HG03139 (cell line): ENCODE results near the gene FEZ2.
A peak's percentile ranks its signal among the peaks of the same experiment; 100 is the strongest.

Experiments used
- ATAC-seq: cut with Tn5 transposase; IDR thresholded peaks from one replicate; pipeline ENCODE4 v1.9.1; 2021; ENCODE audit not compliant: unreplicated experiment

FEZ2 gene

DNA sequence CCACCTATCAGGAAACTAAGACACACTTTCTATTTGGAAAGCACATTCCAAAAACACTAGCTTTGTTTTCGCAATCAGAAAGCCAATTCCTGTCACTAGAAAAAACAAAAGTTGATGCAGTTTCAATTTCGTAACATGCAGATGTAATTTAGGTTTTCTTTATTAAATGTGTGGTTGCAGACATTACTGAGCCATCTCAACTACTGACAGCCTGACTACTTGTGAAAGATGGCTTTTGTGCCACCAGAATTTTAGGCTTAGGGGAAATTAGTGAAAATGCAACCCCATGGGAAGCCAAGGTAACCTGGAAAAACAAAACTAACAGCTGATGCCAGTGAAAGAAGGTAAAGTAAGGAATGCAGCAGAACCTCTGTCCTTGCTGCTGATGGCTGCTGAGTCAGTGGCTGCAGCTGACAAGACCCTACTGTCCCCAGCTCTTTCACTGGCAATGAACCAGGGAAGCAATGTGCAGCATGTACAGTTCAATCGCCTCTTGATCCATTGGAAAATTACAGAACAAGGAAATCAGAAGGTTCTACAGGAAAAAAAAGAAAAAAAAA, 34.9 kb downstream of the FEZ2 start:
- no peak for ATAC-seq

DNA sequence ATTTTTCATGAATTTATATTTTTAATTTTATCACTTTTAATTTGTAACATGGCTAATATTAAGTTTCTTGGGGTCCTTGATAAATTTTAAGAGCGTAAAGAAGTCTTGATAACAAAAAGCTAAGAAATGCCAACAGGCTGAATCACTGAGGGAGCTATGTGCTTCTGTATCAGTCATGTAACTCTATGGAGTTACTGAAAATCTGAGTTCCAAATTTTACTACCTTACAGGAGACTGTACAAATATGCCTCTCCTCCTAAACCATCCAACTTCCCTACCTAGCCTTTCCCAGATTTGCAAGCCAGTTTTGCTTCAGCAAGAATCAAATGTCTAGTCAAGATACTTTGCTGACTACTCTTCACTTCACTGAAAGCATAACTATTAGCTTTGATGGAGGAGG, 35.7 kb downstream of the FEZ2 start:
- no peak for ATAC-seq

DNA sequence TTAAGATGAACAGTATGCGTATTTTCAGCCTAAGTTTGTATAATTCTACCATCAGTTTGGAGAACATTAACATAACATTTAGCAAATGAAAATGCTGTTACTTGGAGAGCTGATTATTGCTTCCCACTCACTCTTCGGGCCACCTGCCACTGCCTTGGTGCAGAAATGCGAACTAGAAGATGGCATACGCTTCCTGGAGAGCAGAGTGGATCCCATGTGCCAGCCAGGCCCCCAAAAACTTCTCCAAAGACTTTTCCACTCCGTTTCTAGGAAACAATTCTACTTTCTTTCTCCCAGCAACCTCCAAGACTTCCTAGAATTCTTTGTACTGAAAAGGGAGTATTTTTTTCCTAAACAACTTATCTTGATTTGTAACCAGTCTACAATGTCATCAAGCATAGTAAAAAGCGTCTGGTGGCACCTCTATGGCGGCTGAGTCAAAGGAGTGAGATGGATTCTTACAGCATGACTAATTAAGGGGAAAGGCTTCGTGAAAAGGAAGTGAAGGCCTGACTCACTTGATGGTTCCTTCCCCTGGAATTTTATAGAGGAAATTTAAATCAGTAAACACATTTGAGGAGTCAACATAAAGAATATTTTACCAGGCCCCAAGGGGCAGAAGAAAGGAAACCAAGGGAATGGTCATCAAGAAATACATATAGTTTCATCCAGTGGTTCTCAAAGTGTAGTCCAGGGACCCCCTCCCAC, 36.6 kb downstream of the FEZ2 start:
- ATAC-seq = no peak

DNA sequence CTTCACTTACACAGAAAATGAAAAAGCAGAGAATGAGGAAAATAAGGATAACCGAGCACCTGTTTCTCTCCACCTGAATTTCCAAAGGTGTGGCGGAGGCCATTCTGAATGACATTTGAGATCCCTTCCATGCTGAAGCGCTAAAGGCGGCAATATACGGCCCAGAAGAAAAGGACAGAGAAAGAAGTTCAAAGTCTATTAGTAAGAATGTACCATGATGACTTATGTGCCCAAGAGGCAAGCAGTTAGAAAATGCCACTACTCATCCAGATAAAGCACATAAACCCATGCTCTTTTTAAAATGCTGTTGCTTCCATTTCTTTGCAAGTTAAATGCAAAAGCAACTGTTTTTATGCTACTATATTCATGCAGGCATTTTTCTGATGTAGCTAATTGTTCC, 37.2 kb downstream of the FEZ2 start:
- no peak for ATAC-seq

DNA sequence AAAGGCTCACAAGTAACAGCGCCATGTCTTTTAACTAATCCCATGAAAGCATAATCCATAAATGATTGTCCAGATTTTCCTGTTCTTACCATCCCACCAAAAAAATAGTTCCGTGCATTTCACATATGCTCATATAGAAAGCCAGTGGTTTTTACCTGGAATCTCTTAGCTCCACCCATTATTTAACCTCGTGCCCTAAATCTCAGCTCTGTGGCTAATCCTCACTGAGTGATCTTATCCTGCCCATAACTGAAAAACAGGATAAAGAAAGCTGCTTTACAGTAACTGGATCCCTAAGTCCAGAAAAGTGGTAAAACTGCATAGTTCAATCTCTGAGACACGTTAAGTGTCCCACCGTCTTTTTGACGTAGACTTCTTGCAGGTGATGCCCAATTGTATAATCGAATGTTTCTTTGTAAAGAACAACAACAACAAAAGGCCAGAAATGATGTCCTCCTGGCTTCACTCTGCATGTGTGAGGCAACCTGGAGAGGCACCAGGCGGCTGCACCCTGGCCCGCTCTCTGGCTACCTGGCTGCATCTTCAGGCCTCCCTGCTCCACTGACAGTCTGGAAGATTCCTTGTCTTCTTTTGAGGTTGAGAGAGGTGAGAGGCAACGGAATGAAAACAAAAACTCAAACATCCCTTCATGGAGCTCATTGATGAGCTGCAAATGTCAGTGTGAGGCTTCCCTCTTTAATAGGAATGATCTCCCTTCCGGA, 38.6 kb downstream of the FEZ2 start:
- no peak for ATAC-seq

DNA sequence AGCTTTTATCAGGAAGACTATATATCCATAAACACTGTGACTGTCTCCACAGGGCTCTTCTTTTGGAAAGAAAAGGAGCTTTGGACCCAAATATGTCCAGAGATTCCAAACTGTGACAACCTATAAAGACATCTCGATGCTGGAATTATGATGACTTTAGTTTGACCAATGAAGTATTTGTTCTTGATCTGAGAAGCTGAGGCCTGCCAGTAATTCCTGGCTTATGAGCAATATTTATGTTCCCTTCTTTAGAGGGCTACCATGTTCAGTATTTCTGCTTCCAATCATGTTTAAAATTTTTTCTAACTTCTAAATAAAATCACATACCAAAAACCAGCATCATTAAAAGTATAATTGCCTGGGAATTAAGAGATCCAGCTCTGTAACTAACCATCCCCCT, 41.1 kb downstream of the FEZ2 start:
- ATAC-seq = no peak

DNA sequence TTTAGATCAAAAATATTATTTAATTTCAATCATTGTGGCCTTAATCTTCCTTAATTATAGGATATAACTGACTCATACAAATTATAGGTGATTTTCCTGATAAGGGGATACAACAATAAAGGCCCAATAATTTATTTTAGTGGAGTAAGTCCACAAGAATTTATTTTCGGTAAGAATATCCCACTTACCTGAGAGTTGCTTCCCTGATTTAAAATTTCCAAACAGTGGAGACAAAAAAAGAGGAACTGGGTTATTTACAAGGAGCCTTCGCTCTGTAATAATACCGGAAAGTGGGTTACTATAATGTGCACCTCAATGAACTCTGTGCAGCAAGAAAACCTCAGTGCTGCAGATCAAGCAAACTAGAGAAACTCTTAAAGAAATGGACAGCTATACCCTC, 42.2 kb downstream of the FEZ2 start:
- no peak for ATAC-seq

DNA sequence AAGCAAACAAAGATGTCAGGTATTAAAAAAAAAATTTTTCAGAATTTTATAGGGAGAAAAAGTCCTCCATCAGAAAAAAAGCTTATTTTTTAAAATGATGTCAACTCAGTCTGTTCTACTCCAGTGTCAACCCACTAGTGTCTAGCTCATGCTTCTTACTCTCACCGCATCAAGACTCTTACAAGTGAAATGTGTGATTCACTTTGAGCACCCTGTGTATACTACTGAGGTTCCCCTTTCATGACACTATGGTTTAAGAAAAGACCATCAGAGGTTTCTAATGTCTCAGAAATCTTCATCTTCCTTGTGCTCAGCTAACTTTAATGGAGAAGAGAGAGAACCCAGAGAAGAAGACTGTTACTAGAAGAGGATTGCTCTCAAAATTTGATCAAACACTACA, 43.4 kb downstream of the FEZ2 start:
- ATAC-seq = no peak

DNA sequence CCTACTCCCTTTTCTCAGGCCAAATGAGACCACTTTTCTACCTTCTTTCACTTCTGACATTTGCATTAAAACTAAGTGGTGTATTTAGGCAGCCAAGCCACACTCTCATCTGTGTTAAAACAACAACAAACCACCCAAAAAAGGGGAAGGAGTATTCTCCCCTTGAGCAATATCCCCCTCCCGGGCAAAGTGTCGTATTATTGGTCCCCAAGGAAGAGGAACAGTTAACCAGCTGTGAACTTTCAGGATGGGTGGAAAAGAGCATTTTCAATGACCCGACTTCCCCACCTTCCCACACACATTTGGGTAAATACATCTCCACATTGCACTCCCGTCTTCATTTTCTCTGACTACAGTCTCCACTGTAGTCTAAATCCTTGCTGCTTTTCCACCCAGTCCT, 44.3 kb downstream of the FEZ2 start:
- ATAC-seq = no peak

DNA sequence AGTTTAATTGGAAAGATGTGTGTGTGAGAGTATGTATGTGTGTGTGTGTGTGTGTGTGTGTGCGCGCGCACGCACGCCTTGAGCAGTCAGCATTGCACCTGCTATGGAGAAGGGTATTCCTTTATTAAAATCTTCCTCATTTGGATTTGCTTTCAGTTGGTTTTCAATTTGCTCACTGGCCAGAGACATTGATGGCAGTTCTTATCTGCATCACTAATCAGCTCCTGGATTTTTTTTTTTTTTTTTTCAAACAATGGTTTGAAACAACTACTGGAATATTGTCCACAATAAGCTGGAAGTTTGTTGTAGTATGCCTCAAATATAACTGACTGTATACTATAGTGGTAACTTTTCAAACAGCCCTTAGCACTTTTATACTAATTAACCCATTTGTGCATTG, 48.0 kb downstream of the FEZ2 start:
- no peak for ATAC-seq

DNA sequence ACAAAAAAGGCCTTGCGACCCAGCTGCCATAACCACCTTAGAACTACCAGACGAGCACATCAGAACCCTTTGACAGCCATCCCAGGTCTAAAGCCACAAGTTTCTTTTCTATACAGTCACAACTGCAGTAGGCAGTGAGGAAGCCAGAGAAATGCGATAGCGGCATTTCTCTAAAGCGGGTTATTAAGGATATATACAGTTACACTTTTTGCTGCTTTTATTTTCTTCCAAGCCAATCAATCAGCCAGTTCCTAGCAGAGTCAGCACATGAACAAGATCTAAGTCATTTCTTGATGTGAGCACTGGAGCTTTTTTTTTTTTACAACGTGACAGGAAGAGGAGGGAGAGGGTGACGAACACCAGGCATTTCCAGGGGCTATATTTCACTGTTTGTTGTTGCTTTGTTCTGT, 48.8 kb downstream of the FEZ2 start:
- no peak for ATAC-seq

DNA sequence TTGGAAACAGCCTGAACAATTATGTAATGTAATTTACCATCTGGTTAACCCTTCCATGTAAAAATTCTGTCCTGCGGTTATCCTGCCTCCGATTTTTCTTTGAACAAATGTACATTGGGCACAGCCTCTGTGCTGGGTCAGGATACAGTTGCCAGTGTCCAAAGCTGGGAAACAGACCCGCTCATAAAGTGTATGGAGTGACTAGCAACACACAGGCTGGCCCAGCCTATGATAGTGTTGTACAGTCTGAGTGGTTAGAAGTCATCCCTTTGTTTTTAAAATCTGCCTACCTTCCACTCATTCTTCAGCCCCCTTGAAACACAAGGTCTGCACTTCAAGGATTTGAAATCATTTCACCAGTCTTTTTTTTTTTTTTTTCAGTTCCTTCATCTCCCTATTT, 50.1 kb downstream of the FEZ2 start:
- ATAC-seq = no peak

DNA sequence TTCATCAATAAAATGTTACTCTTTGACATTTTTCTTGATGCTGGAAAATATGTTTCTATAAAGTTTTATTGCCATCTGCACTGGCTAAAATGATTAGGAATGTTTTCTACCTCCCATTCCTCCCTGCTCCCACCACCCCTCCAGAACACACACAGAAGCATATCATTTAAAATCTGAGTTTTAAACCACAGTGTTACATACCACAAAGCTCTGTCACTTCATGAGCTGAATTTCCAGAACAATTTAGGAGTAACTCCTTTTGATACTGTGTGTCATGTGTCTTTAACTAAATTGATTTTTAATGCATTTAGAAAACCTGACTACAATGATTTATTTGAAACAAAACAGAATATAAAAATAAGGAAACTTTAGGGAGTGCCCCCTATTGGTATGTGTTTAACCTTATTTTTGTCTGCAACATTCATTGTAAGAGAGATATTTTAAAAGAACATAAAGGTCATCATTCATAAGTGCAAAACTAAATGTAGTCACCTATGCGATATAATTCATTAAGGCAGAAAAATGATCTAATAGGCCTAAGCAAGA, 52.0 kb downstream of the FEZ2 start:
- no peak for ATAC-seq

DNA sequence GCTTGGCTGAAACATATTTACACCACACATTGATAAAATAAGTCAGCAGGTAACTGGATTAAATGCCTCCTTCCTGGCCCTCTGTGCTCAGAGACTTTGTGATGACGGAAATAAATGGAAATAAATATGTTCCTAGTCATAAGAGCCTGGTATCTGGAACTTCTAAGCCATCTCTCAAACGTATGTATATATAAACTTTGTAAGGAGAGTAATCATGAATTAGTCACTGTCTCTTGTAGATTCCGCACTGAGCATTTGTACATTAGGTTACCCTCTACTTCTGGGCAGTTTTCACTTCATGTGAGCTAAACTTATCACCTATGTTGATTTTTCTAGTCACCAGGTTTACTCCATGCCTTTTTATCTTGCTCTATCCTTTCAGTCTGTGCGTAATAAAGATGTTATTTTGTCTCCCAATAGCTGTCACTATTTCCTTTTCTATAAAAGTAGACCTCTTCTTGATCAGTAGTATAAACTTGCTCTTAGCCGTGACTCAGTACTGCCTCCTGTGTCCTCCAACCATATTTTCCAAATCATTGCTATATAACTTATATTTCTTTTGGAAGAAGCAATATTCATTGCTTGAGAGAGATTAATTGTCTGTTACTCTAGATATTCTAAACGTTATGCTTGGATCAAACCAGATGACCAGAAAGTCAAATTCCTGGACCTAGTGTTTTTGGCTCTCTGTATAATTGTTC, 53.2 kb downstream of the FEZ2 start:
- ATAC-seq = no peak

DNA sequence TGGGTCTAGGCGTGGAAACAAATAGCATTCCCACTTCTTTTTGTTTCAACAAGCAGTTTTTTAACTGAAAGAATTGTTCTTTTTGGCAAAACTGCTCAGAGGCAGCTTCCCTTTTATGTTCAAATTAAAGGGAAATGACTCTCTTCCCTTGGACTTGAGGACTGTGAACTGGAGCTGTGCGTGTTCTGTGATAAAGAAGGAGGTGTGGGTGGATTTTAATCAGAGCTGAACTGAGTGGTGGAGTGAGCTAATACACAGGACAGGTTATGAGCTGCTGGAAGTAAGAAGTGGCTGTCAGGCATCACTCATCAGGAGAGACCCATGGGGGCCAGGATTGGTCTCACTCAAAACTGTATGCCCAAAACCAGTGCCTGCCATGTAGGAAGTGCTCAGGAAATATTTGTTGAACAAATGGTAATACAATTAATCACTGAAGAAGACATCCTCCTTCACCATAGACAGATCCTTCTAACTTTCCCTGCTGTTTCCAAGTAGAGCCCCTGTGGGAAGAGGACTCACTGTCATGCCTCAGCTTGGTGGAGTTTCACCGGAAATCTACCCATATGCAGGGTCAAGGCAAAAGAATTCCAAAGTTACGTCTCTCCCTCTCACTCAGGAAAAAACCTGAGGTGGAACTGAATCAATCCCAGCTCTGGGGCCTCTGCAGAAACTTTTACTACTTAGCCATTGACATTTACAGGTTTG, 55.9 kb downstream of the FEZ2 start:
- ATAC-seq = no peak

DNA sequence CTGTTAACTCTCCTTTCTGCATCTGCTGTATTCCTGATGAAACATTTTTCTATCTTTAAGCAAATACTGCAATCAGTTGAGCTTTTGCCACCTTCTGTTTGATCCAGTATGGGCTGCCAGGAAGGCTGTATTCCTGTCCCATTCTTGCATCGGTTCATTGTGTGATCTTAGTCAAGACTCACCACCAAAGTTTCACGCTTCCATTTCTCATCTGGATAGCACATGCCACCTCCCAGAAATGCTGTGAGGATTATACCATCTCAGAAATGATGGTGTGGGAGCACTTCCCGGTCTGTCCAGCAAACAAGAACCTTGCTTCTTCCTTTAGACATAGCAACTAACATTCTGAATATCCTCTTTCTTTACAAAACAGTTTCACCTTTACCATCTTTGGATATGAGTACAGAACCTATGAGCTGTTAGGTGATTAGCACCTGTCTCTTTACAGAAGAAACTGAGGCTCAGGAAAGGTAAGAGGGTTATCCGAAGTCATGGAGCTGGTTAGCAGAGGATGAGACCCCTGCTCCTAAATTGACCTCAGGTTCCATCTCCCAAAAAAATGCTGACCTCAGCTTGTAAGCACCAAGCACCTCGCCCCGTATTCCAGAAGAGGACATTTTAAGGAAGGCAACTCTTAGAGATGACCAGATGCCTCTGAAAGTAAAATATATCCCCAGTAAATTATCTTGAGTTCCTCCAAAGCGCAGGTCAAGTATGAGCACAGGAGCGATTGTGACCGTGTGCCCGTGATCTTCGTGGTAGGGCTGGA, 56.8 kb downstream of the FEZ2 start:
- no peak for ATAC-seq

DNA sequence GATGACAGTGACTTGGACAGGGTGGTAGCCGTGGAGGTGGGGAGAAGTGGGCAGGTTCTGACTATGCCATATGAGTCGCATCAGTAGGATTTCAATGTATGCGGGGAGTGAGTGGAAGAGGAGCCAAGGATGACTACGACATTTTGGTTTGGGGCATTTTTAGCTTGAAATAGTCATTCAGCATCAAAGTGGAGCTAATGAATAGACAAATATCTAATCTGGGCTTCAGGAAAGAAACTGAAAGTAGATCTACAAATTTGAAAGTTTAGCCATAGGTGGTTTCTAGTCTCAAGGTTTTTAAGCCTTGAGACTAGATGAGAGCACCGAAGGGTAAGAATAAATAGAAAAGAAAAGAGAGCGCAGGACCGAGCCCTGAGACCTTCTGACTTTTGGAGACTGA, 58.3 kb downstream of the FEZ2 start:
- peak; percentile 71 for ATAC-seq

DNA sequence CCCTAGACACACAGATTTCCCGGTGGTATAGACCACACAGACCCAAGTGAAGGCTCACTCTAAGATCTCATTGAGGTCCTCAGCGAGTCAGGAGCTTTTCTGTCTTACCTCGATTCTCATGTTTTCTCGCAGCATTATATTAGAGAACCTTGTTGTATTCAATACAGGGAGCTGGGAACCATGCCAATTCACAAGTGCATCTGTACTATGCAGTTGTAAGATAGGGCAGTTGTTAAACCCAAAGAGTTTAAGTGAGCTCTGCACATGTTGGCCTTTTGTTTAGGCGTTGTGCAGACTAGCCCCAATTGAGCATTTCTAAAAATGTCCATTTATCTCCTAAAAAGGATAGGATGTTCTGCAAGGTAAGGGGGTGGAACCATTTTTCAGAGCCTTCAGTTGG, 59.6 kb downstream of the FEZ2 start:
- no peak for ATAC-seq

DNA sequence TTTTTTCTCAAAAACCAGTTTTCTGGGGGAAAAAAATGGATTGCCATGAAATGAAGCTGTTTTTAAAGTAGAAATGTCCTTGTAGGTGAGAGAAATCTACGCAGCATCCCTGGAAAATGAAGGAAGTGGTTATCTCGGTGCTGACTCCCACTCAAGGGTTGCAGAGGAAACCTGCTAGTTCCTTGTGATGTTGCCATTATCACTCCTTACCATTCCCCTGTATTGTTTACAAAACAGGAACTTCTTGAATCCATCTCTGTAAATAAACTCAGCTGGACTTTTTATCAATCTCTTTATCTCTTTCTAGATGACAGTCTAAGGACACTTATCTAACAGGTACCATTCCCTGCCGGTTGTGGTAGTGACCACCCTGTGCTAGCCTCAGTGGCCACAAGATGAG, 61.2 kb downstream of the FEZ2 start:
- ATAC-seq = no peak

DNA sequence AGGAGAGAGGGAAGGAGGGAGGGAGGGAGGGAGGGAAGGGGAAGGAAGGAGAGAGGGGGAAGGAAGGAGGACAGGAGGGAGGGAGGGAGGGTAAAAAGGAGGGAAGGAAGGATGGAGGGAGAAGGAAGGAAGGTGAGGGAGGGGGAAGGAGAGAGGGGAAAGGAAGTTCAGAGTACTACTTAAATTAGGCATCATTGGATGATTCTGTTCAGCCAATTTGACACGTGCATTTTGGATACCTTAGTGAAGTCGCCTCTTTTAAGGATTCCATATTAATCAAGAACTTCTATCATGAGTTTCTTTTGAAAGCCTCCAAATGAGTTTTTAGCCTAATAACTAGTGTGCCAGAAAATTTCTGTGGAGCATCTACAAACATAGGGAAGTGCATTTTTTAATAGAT, 62.9 kb downstream of the FEZ2 start:
- no peak for ATAC-seq
